HG02678 (cell line): ENCODE data around the gene GALM.
A peak's percentile ranks its signal among the peaks of the same experiment; 100 is the strongest.
"Not testable (repeated sequence)": the region's sequence is repeated elsewhere in the genome, so short reads cannot be mapped to it uniquely, and the experiment has no call there.

ENCODE experiments used
- ATAC-seq: cut with Tn5 transposase; IDR thresholded peaks from one replicate; pipeline ENCODE4 v1.9.1; 2021; ENCODE audit warnings: mild to moderate bottlenecking, moderate library complexity; ENCODE audit not compliant: unreplicated experiment

The GALM gene

DNA sequence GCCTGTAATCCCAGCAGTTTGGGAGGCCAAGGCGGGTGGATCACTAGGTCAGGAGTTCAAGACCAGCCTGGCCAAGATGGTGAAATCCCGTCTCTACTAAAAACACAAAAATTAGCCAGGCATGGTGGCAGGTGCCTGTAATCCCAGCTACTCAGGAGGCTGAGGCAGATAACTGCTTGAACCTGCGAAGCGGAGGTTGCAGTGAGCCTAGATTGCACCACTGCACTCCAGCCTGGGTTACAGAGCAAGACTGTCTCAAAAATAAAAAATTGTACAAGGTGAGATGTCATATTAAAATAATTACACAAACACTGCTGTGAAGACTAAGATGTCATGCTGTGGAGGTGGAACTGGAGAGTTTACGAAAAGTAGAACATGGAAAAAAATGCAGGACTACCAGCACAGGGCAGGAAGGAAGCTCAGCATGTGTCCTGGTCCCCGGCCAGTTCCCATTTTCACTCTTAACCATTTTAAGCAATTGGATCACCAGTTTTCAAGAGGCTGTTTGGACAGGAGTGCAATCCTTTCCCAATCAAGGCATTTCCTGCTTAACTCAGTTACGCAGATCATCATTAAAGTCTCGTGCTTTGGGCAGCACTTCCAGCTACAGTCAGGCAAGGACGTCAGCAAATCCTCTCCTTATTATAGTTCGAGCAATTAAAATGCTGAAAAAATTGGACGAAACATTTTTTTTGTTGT, 71.2 kb downstream of the GALM start:
- not testable (repeated sequence) for ATAC-seq

DNA sequence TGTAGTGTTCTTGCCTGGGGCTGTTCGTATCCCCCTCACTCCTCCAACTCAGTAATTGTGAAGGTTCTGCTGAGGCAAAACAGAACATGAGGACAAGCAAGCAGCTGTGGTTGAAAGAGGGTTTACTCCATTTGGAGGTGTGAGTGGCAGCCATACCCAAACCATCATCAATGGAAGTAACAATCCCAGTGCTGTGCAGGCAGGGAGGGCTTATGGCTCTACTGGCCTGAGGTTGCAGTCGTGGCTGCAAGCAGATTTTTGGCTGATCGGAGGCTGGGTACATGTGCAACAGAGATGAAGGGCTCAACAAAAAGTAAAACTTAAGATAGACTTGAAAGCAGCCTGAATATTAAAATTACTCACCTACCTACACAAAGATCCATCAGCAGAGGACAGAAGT, 72.0 kb downstream of the GALM start:
- ATAC-seq: no peak

DNA sequence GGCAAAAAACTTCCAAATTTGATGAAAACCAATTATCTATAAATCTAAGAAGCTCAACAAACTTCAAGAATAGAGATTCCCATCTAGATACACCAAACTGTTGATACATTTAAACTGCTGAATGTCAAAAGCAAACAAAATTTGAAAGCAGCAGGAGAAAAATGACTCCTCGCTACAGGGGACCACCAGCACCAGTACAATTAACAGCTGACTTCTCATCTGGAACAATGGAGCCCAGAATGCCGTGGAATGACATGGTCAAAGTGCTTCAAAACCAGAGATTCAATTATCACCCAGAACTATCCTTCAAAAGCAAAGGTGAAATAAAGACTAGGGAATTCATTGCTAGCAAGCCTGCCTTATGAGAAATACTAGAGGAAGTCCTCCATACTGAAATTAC, 73.6 kb downstream of the GALM start:
- ATAC-seq: no peak

DNA sequence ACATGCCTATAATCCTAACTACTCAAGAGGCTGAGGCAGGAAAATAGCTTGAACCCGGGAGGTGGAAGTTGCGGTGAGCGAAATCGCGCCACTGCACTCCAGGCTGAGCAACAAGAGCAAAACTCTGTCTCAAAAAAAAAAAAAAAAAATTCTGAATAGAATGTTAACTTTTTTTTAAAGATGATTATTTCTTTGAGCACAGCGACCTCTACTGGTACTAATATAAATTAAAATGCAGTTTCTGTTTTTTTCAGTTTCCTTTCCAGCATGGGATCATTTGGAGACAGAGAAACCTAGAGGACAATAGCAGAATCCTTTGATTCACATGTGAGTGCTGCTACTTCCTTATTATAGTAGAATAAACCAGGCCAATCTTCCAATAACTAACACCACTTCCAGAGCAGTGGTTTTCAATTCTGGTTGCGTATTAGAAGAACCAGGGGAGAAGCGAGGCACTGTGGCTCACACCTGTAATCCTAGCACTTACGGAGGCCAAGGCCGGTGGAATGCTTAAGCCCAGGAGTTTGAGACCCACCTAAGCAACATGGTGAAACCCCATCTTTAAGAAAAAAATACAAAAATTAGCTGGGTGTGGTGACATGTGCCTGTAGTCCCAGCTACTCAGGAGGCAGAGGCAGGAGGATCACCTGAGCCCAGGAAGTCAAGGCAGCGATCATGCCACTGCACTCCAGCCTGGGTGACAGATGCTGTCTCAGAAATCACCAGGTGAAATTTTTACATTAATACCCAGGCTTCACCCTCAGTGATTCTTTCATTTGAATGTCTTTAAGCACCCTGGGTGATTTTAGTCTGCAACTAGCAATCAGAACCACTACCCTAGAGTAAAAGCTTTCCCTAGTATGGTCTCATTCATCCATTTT, 75.2 kb downstream of the GALM start:
- no peak for ATAC-seq

DNA sequence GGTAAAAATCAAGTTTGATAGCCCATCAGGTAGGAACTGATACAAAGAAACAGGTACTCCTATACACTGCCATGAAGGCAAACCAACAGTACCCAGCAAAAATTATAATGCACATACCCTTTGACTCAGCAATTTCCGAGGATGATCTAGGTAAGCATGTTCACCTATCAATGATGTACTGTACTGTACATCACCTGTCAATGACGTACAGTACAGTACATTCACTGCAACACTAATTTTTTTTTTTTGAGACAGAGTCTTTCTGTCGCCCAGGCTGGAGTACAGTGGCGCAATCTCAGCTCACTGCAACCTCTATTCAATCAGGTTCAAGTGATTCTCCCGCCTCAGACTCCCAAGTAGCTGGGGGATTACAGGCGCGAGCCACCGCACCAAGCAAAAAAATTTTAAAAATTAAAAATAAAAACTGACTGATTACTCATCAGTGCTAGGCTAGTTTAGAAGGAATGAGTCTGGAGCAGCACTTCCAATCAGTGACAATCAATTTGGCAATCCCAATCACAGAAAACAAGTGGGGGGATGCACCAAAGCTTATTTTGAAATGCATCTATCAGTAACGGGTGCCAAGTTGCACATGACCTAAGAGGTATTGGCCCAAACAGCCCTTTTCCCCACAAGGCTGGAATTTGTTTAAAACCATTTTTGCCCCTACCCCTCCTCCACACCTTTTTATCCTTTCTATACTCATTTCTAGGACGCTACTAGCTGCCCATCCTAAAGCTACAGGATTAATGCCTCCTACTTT, 77.1 kb downstream of the GALM start:
- ATAC-seq: no peak

DNA sequence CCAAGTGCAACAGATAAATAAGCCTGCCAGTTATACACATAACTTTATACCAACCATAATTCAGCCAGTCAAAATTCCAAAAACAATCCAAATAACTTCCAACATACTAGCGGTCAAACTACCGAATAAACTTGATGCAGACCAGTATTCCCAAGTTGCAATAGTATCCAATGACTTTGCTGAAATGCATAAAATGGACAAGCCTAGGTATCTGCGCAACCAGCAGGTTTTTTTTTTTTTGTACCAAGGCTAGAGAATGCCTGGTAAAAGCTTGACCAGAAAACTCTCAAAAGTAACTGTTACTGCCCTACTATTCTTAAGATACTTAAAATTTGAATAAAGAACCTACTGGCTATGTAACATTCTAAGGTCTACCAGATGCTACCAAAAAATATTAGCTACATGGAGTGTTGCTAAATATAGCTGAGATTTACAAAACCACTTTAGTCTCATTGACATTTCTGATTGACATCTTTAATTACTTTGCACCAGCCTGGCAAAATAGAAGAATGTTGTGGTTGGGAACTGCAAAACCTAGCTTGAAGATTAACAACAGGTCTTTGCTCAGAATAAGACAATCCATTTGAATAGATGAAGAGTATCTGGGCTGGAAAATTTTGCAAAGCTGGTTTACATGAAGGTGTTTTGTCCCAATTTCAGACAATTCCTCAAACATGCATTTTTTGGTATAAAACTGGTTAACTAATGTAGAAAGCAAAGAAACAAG, 77.9 kb downstream of the GALM start:
- ATAC-seq: no peak

DNA sequence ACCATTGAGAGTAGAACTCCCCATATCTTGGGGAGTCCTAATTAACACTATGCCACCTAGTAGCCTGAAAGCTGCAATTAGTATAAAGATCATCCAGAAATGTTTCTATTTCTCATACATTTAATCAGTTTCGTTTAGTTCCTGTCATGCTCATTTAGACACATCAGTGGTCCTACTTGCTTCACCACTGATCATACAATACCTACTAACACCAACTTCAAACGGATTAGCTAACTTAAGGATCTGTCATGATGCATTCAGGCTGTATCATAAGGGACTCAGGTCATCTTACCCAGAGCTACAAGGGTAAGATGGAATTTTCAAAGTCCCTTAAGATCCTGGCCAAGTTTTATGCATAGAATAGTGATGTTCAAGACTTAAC, 78.5 kb downstream of the GALM start:
- no peak for ATAC-seq

DNA sequence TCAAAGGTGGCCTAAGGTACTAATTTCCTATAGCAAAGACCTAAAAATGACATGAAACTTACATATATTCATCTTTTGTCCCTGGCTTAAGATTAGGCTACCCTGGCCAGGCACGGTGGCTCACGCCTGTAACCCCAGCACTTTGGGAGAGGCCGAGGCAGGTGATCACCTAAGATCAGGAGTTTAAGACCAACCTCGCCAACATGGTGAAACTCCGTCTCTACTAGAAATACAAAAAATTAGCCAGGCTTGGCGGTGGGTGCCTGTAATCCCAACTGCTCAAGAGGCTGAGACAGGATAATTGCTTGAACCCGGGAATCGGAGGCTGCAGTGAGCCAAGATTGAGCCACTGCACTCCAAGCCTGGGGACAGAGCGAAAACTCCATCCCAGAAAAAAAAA, 79.4 kb downstream of the GALM start:
- ATAC-seq: no peak

DNA sequence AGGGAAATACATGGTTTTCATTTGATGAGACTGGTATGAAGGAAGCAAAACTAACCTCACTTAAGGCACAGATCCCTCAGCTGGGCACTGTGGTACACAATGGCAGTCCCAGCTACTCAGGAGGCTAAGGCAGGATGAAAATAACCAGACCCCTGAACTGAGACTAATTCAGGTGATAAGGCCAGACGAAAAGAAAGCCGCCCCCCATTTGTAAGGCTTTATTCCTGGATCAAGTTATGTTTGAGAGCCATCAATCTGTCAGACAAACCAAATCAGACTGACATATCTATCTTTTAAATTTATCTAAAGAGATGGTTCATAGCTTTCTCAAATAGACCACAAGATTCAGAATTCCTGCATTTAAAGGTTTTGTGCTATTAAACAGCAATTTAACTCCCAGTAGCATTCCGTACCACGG, 81.1 kb downstream of the GALM start:
- no peak for ATAC-seq

DNA sequence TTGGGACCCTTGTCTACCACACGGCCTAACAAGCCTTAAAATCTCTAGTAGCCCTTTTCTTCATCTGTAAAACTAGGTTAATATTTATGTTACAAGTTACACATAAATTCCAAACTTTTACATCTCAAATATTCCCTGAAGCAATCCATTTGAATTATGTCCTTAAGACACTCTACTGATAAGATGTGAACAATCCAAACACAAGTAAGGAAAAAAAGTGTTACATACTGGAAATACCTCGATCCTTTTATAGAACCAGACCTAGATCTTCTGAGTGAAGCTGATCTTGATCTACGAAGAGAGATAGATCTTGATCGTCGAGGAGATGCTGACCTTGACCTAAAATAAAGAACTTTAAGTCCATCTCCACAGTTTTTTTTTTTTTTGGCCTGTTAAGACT, 81.9 kb downstream of the GALM start:
- no peak for ATAC-seq

DNA sequence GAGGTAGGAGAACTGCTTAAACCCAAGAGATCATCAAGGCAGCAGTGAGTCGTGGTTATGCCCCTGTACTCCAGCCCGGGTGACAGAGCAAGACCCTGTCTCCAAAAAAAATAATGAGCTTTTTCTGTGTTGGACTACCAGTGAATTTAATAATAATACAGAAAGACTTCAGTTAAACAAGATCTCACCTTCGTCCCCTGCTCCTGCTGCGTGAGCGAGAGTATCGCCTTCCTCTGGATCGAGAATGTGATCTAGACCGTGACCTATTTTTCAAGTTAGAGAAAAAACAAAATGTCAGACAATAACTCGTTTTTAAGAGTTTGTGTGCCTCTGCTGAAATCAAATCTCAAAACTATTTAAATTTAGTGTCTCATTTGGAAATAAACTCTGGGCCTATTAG, 82.5 kb downstream of the GALM start:
- no peak for ATAC-seq

DNA sequence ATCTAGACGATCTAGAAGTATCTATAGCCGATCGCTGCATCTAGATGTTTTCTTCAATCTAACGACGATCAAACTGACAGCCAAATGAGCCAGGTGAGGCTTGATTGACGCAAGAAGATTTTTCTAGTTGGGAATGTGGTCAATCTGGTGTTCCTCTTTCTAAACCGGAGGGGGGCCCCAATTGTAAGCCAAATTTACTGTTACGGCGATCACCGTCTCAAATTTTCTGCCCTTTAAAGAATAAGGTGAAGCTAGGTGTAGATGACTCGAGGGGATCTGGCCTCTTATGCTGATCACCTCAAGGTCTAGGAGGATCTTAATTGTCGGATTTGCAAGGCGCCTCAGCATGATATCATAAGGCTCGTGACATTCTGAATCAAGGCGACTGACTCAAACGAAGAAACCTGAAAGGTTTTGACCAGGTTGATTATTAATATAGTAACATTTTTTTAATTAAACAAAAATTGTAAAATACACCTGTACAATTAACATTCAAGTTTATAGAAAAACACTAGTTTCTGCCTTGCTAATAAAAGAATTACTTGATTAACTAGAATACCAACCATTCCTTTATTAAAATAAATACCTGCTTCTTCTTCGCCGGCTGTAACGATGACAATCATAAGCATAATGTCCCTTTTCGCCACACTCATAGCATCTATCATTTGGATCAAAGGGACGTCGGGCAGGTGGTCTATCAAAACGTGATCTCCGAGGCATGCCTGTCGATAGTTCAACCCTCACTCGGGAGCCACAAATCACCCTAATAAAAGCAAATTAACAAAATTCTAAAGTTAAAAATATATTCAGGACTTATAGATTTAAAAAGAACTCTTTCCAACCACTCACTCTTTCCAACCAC, 83.3 kb downstream of the GALM start:
- no peak for ATAC-seq

DNA sequence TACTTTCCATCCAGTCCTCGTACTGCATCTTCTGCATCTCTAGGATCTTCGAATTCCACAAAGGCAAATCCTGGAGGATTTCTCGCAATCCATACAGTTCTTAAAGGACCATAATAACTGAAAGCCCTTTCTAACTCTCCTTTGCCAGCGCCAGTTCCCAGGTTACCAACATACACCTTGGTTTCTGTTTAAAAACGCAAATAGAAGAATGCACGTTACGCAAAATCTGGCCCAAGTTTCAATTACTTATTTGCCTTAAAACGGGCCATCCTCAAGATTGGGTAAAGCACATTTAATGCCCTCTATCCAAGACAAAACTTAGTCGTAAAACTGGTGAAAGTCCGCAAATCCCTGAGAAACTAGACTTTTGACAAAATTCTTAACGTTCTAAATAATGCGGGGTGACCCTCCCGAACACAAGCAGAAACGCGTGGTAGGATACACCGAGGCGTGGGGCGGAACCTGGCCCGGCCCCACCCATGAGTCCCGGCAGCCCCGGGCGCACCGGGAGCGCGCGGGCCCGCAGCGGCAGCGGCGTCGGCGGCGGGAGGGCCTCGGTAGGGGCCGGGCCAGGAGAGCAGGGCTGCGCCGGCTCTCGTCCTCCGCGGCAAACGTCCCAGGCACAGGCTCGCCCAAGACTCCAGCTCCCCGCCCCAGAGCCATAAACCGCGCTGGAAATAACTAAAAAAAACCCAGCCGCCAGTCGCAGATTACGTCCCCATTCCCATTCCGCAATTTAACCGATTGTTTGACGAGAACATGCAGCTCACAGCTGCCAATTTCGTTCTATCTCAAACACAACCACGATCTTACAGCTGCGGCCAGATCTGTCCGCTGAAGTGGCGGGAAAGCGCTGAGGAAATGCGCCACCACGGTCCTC, 84.3 kb downstream of the GALM start:
- ATAC-seq: peak; percentile 47

DNA sequence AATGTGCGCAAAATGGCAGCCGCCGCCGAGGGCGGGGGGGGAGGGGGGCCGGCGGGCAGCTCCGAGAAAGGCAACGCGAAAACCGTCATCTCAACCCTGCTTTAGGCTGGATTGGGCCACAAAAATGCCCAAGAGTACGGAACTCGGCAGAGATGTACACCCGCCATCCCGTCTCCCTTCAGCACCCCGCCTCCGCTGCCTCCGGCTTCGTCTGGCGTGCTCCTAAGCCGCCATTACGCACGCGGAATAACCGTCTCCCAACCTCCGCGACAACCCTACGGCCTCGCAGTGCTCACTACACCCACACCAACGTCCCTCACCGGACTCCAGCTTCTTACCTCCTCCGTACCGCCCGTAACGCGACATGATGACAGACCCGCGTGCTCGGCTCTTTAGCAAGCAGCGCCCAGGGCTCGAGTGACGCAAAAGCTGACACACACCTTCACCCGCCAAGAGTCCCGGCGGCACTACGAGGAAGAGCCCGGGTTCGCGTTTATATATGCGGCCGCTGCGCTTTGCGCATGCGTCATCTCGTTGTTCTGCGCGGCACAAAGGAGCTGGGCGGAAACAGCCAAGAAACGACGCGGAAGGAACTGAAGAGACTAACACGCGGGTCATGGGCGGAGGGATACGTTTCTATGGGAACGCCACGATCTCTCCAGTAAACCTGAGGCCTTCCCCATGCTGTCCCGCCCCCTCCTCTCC, 85.1 kb downstream of the GALM start, which contains the start of gene SRSF7:
Gene SRSF7, minus strand, starts transcription at position 471 of the 705 bp plus-strand sequence. Its CDS starts 105 bp downstream, at position 366.
- ATAC-seq: peak; percentile 82

DNA sequence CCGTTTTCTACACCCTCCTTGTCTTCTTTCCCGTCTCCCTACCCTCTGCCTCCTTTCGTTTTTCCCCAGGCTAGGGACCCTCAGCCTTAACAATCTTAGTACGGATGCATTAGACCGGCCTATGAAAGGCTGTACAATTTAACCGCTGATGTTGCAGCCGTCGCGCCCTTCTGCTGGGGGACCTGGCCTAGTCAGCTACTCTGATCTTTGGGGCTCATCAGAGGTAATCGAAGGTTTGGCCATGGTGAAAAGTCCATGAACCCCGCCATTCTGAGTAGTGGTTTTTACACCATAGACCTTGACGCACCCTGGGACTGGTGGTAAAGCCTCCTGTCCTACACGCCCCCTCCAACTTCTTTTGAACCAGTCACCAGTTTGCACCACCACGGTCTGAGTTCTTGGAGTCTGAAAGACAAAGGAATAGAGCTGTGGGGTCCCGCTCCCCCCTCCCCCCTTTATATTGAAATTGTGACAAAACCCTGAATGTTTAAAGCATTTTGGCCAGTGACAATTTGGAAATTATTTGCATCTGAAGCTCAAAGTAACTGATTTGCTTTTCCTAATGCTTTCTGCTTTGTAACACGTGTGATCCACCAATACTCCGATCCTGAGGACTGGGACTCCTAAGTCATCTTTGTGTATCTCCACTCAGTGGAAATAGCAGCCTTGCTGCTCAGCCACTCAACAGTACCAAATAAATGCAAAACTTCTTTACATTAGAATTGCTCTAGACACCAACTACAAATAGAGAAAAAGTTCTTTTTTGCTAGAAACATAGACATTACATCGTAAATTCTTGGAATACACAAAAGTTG, 85.9 kb downstream of the GALM start:
- ATAC-seq: peak; percentile 18

DNA sequence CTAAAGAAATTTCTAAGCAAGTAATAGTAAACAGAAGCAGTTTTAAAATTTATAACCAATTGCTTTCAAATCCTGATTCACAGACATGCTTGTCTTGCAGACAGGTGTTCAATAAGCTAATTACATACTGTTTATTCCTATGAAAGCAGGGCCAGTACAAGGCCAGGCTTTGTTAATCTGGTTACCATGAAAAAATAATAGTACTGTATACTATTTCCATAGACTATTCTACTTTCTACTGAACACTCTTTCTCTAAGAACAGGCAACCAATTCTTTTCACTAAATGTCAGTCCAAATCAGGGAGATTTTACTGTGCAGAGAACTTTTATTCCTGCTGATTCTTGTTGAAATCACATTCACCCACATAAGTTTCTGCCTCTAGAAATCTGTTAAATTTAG, 88.1 kb downstream of the GALM start:
- ATAC-seq: no peak

DNA sequence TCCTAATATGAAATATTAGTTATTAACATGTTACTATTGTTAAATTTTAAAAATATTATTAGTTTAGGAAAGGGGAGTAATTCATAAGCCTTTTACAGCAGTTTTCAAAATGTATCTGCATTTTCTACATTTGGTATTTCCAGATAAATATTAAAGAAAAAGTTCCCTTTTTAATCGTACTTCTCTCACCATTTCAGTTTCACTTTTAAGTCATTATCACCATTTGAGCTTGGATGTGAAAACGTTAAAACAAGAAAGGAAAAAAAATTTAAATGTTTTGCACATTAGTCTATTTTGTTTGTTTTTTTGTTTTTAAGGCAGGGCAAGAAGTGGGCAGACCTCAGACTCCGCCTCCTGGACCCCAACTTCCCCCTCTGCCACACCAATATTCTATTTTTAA, 88.6 kb downstream of the GALM start:
- no peak for ATAC-seq
